Activated T-helper 17 cell treated with anti-CD3 and anti-CD28 coated beads, Interleukin-2, amount 50 U/mL, for 72 hours (primary cell): ENCODE measurements around the gene TAC4. TPM values are rescaled to one million over a fixed set of nuclear protein-coding genes. Genes with fewer than 3 reads are reported as not detected.
A peak's percentile ranks its signal among the peaks of the same experiment; 100 is the strongest.

Experiments
- ATAC-seq: fragments of 150-1000 bp; cut with Tn5 transposase; replicated peaks from 2 replicates; pipeline ENCODE4 v1.10.0; 2021; ENCODE audit warnings: mild to moderate bottlenecking, moderate library complexity
- H3K27ac Mint-ChIP-seq: one replicate; pipeline ENCODE4 v1.8.0; 2022; ENCODE audit warnings: mixed read lengths
- H3K27me3 Mint-ChIP-seq: one replicate; pipeline ENCODE4 v1.8.0; 2022; ENCODE audit warnings: mixed read lengths
- H3K36me3 Mint-ChIP-seq: one replicate; pipeline ENCODE4 v1.8.0; 2022; ENCODE audit warnings: low read depth, mild to moderate bottlenecking, mixed read lengths
- H3K4me1 Mint-ChIP-seq: one replicate; pipeline ENCODE4 v1.8.0; 2022; ENCODE audit warnings: mixed read lengths
- H3K4me3 Mint-ChIP-seq: one replicate; pipeline ENCODE4 v1.8.0; 2022; ENCODE audit warnings: mild to moderate bottlenecking, mixed read lengths
- H3K9me3 Mint-ChIP-seq: one replicate; pipeline ENCODE4 v1.8.0; 2022; ENCODE audit warnings: mixed read lengths
- total RNA-seq, 2 donors: library from RNA; stranded (reverse); gene quantifications; one replicate each; pipeline ENCODE4 v1.2.3, GENCODE V29; 2022

TAC4 gene
- total RNA-seq, 2 donors from 2014 or later: not detected

GRCh38 chr17:49881054-49881402, 33.2 kb upstream of the TAC4 start:
- H3K9me3 Mint-ChIP-seq: no peaks in the 10 kb centered on the region

GRCh38 chr17:49880291-49881053, 32.6 kb upstream of the TAC4 start:
- Mint-ChIP-seq H3K4me1 (no peaks in the 10 kb centered on the region), H3K27me3 (peaks cover 30% of the 10 kb centered on the region), H3K36me3 (no peaks in the 10 kb centered on the region), H3K4me3 (no peak overlapping the region), H3K27ac (no peak overlapping the region), H3K9me3 (no peaks in the 10 kb centered on the region)
- ATAC-seq: peak; percentile 96

More at GRCh38 chr17:49881054-49881402, 33.2 kb upstream of the TAC4 start:
- Mint-ChIP-seq H3K4me1 (no peaks in the 10 kb centered on the region), H3K36me3 (no peaks in the 10 kb centered on the region), H3K4me3 (no peak overlapping the region), H3K27me3 (peaks cover 29% of the 10 kb centered on the region), H3K27ac (no peak overlapping the region)
- no peak for ATAC-seq

- no peak overlapping the region for H3K27ac Mint-ChIP-seq
- H3K36me3 Mint-ChIP-seq: no peaks in the 10 kb centered on the region
- H3K27me3 Mint-ChIP-seq: peaks cover 27% of the 10 kb centered on the region
- no peak for ATAC-seq
- no peaks in the 10 kb centered on the region for H3K9me3 Mint-ChIP-seq
- no peak overlapping the region for H3K4me3 Mint-ChIP-seq
- no peaks in the 10 kb centered on the region for H3K4me1 Mint-ChIP-seq
Measured at GRCh38 chr17:49878931-49879904, 31.3 kb upstream of the TAC4 start.

- Mint-ChIP-seq H3K4me3 (no peak overlapping the region), H3K4me1 (no peaks in the 10 kb centered on the region), H3K27me3 (peaks cover 10% of the 10 kb centered on the region), H3K27ac (no peak overlapping the region), H3K36me3 (no peaks in the 10 kb centered on the region), H3K9me3 (no peaks in the 10 kb centered on the region)
- no peak for ATAC-seq
Measured at GRCh38 chr17:49875685-49876084, 27.8 kb upstream of the TAC4 start.

- Mint-ChIP-seq H3K9me3 (no peaks in the 10 kb centered on the region), H3K27ac (no peak overlapping the region), H3K4me1 (no peaks in the 10 kb centered on the region), H3K27me3 (peaks cover 7% of the 10 kb centered on the region), H3K4me3 (no peak overlapping the region), H3K36me3 (no peaks in the 10 kb centered on the region)
- ATAC-seq: no peak
Measured at GRCh38 chr17:49874911-49875310, 27.0 kb upstream of the TAC4 start.

- peak overlapping the region; percentile 28 for H3K27ac Mint-ChIP-seq
- H3K4me1 Mint-ChIP-seq: no peaks in the 10 kb centered on the region
- H3K4me3 Mint-ChIP-seq: no peak overlapping the region
- ATAC-seq: no peak
- H3K36me3 Mint-ChIP-seq: no peaks in the 10 kb centered on the region
- H3K9me3 Mint-ChIP-seq: no peaks in the 10 kb centered on the region
- peaks cover 3% of the 10 kb centered on the region for H3K27me3 Mint-ChIP-seq
Measured at GRCh38 chr17:49873926-49874325, 26.1 kb upstream of the TAC4 start.

GRCh38 chr17:49873466-49873865, 25.6 kb upstream of the TAC4 start:
- Mint-ChIP-seq H3K4me1 (no peaks in the 10 kb centered on the region), H3K36me3 (no peaks in the 10 kb centered on the region), H3K27ac (peak overlapping the region; percentile 28), H3K4me3 (no peak overlapping the region), H3K9me3 (no peaks in the 10 kb centered on the region), H3K27me3 (peaks cover 6% of the 10 kb centered on the region)
- ATAC-seq: no peak

GRCh38 chr17:49872754-49873377, 25.0 kb upstream of the TAC4 start:
- peaks cover 6% of the 10 kb centered on the region for H3K27me3 Mint-ChIP-seq
- peak overlapping the region; percentile 48 for H3K27ac Mint-ChIP-seq

GRCh38 chr17:49871211-49871610, 23.3 kb upstream of the TAC4 start:
- no peak for ATAC-seq
- Mint-ChIP-seq H3K4me1 (no peaks in the 10 kb centered on the region), H3K27me3 (peaks cover 6% of the 10 kb centered on the region), H3K27ac (no peak overlapping the region), H3K4me3 (no peak overlapping the region), H3K9me3 (no peaks in the 10 kb centered on the region), H3K36me3 (no peaks in the 10 kb centered on the region)

More at GRCh38 chr17:49872754-49873377, 25.0 kb upstream of the TAC4 start:
- no peaks in the 10 kb centered on the region for H3K36me3 Mint-ChIP-seq
- no peak for ATAC-seq
- H3K4me1 Mint-ChIP-seq: no peaks in the 10 kb centered on the region
- H3K4me3 Mint-ChIP-seq: no peak overlapping the region
- H3K9me3 Mint-ChIP-seq: no peaks in the 10 kb centered on the region

GRCh38 chr17:49870298-49870697, 22.4 kb upstream of the TAC4 start:
- Mint-ChIP-seq H3K4me1 (no peaks in the 10 kb centered on the region), H3K36me3 (no peaks in the 10 kb centered on the region), H3K27ac (no peak overlapping the region), H3K4me3 (no peak overlapping the region), H3K9me3 (no peaks in the 10 kb centered on the region), H3K27me3 (peaks cover 3% of the 10 kb centered on the region)
- no peak for ATAC-seq

- H3K9me3 Mint-ChIP-seq: no peaks in the 10 kb centered on the region
- H3K36me3 Mint-ChIP-seq: no peaks in the 10 kb centered on the region
- no peaks in the 10 kb centered on the region for H3K4me1 Mint-ChIP-seq
- no peak overlapping the region for H3K4me3 Mint-ChIP-seq
- no peak for ATAC-seq
- H3K27ac Mint-ChIP-seq: no peak overlapping the region
- peaks cover 3% of the 10 kb centered on the region for H3K27me3 Mint-ChIP-seq
Measured at GRCh38 chr17:49869038-49869374, 21.1 kb upstream of the TAC4 start.

GRCh38 chr17:49866882-49867413, 19.1 kb upstream of the TAC4 start:
- Mint-ChIP-seq H3K9me3 (no peaks in the 10 kb centered on the region), H3K27ac (no peak overlapping the region), H3K4me3 (no peak overlapping the region), H3K27me3 (peaks cover 3% of the 10 kb centered on the region), H3K4me1 (no peaks in the 10 kb centered on the region), H3K36me3 (no peaks in the 10 kb centered on the region)
- no peak for ATAC-seq

GRCh38 chr17:49866019-49866380, 18.1 kb upstream of the TAC4 start:
- ATAC-seq: no peak
- Mint-ChIP-seq H3K36me3 (no peaks in the 10 kb centered on the region), H3K27ac (no peak overlapping the region), H3K4me1 (peaks cover 3% of the 10 kb centered on the region), H3K4me3 (no peak overlapping the region), H3K27me3 (peaks cover 6% of the 10 kb centered on the region), H3K9me3 (no peaks in the 10 kb centered on the region)

- no peak for ATAC-seq
- H3K36me3 Mint-ChIP-seq: no peaks in the 10 kb centered on the region
- peaks cover 5% of the 10 kb centered on the region for H3K27me3 Mint-ChIP-seq
- no peak overlapping the region for H3K27ac Mint-ChIP-seq
- no peaks in the 10 kb centered on the region for H3K9me3 Mint-ChIP-seq
- H3K4me3 Mint-ChIP-seq: no peak overlapping the region
- H3K4me1 Mint-ChIP-seq: peaks cover 6% of the 10 kb centered on the region
Measured at GRCh38 chr17:49862781-49863331, 15.0 kb upstream of the TAC4 start.
